MG63 (cell line): ENCODE results near the gene PAK1. TPM values are rescaled to one million over a fixed set of nuclear protein-coding genes. Genes with fewer than 3 reads are reported as not detected.

Source experiments
- DNase-seq: peaks from one replicate; pipeline ENCODE4 v3.0.0-alpha.2; 2020
- H3K27me3 ChIP-seq: fragments of 250-450 bp; sonication (Bioruptor Pico); 2 replicates; pipeline ENCODE4 v1.5.1; 2020; ENCODE audit warnings: mild to moderate bottlenecking, moderate library complexity
- H3K36me3 ChIP-seq: fragments of 250-450 bp; sonication (Bioruptor Pico); 2 replicates; pipeline ENCODE4 v1.5.1; 2020; ENCODE audit warnings: mild to moderate bottlenecking, moderate library complexity
- H3K4me3 ChIP-seq: fragments of 250-450 bp; sonication (Bioruptor Pico); 2 replicates; pipeline ENCODE4 v1.5.1; 2020; ENCODE audit warnings: mild to moderate bottlenecking, moderate library complexity
- H3K9me3 ChIP-seq: fragments of 250-450 bp; sonication (Bioruptor Pico); 2 replicates; pipeline ENCODE4 v1.5.1; 2020; ENCODE audit warnings: mild to moderate bottlenecking, moderate library complexity
- total RNA-seq: library from RNA; depleted of rRNA; stranded (reverse); fragments of >200 nt; shearing (Covaris generic); gene quantifications from 2 replicates; pipeline ENCODE4 v1.2.3, GENCODE V29; 2014; ENCODE audit warnings: low replicate concordance

The PAK1 gene
- total RNA-seq, 1 experiment from 2014 or later = 31.3 TPM

GRCh38 chr11:77374611-77375031 lies 99.3 kb downstream of the PAK1 start:
- Histone ChIP-seq H3K9me3 (no peaks in the 10 kb centered on the region), H3K27me3 (no peaks in the 10 kb centered on the region; the same call in 1 of the 2 replicates), H3K36me3 (peaks cover 25% of the 10 kb centered on the region), H3K4me3 (no peak overlapping the region)
- DNase-seq = no peak

GRCh38 chr11:77374108-77374507 lies 99.8 kb downstream of the PAK1 start:
- Histone ChIP-seq H3K27me3 (no peaks in the 10 kb centered on the region; the same call in 1 of the 2 replicates), H3K9me3 (no peaks in the 10 kb centered on the region), H3K4me3 (no peak overlapping the region), H3K36me3 (peaks cover 21% of the 10 kb centered on the region)
- no peak for DNase-seq

GRCh38 chr11:77372726-77373125 lies 101.2 kb downstream of the PAK1 start:
- Histone ChIP-seq H3K9me3 (no peaks in the 10 kb centered on the region), H3K4me3 (no peak overlapping the region), H3K27me3 (no peaks in the 10 kb centered on the region; the same call in 1 of the 2 replicates), H3K36me3 (peaks cover 20% of the 10 kb centered on the region)
- DNase-seq = no peak

GRCh38 chr11:77371646-77372045 lies 102.2 kb downstream of the PAK1 start:
- Histone ChIP-seq H3K27me3 (no peaks in the 10 kb centered on the region; the same call in 1 of the 2 replicates), H3K36me3 (peaks cover 20% of the 10 kb centered on the region), H3K4me3 (no peak overlapping the region), H3K9me3 (no peaks in the 10 kb centered on the region)
- DNase-seq = no peak

- H3K27me3 ChIP-seq = no peaks in the 10 kb centered on the region
- no peak for DNase-seq
- H3K36me3 ChIP-seq = peaks cover 15% of the 10 kb centered on the region
- peaks cover 6% of the 10 kb centered on the region for H3K9me3 ChIP-seq
- no peak overlapping the region for H3K4me3 ChIP-seq
Observed at GRCh38 chr11:77370217-77370616, 103.7 kb downstream of the PAK1 start.

GRCh38 chr11:77361184-77361583 lies 112.7 kb downstream of the PAK1 start:
- H3K27me3 ChIP-seq = no peaks in the 10 kb centered on the region
- no peaks in the 10 kb centered on the region; the same call in 1 of the 2 replicates for H3K36me3 ChIP-seq
- peaks cover 4% of the 10 kb centered on the region for H3K9me3 ChIP-seq
- no peak overlapping the region for H3K4me3 ChIP-seq
- no peak for DNase-seq

GRCh38 chr11:77359481-77359880 lies 114.4 kb downstream of the PAK1 start:
- DNase-seq = no peak
- no peak overlapping the region for H3K4me3 ChIP-seq

GRCh38 chr11:77353131-77353530 lies 120.8 kb downstream of the PAK1 start:
- Histone ChIP-seq H3K9me3 (no peaks in the 10 kb centered on the region), H3K27me3 (no peaks in the 10 kb centered on the region), H3K36me3 (no peaks in the 10 kb centered on the region; the same call in 1 of the 2 replicates), H3K4me3 (no peak overlapping the region)
- no peak for DNase-seq

More at GRCh38 chr11:77359481-77359880, 114.4 kb downstream of the PAK1 start:
- Histone ChIP-seq H3K27me3 (no peaks in the 10 kb centered on the region), H3K36me3 (no peaks in the 10 kb centered on the region; the same call in 1 of the 2 replicates), H3K9me3 (no peaks in the 10 kb centered on the region)

GRCh38 chr11:77351281-77351886 lies 122.5 kb downstream of the PAK1 start:
- Histone ChIP-seq H3K9me3 (no peaks in the 10 kb centered on the region), H3K27me3 (no peaks in the 10 kb centered on the region), H3K4me3 (no peak overlapping the region), H3K36me3 (no peaks in the 10 kb centered on the region; the same call in 1 of the 2 replicates)
- DNase-seq = no peak

- H3K27me3 ChIP-seq = no peaks in the 10 kb centered on the region
- no peaks in the 10 kb centered on the region for H3K36me3 ChIP-seq
- H3K4me3 ChIP-seq = no peak overlapping the region
- DNase-seq = no peak
- H3K9me3 ChIP-seq = no peaks in the 10 kb centered on the region
Observed at GRCh38 chr11:77347948-77348347, 125.9 kb downstream of the PAK1 start.

GRCh38 chr11:77346906-77347603 lies 126.8 kb downstream of the PAK1 start:
- Histone ChIP-seq H3K9me3 (no peaks in the 10 kb centered on the region), H3K4me3 (no peak overlapping the region), H3K27me3 (no peaks in the 10 kb centered on the region), H3K36me3 (no peaks in the 10 kb centered on the region)
- peak; percentile 34 for DNase-seq

- Histone ChIP-seq H3K4me3 (no peak overlapping the region), H3K36me3 (no peaks in the 10 kb centered on the region), H3K27me3 (no peaks in the 10 kb centered on the region), H3K9me3 (no peaks in the 10 kb centered on the region)
- DNase-seq = peak; percentile 54
Observed at GRCh38 chr11:77345621-77346020, 128.3 kb downstream of the PAK1 start.

- no peaks in the 10 kb centered on the region for H3K36me3 ChIP-seq
- H3K4me3 ChIP-seq = no peak overlapping the region
- H3K27me3 ChIP-seq = no peaks in the 10 kb centered on the region
- DNase-seq = no peak
- no peaks in the 10 kb centered on the region for H3K9me3 ChIP-seq
Observed at GRCh38 chr11:77340501-77340900, 133.4 kb downstream of the PAK1 start.

- Histone ChIP-seq H3K27me3 (no peaks in the 10 kb centered on the region), H3K36me3 (peaks cover 20% of the 10 kb centered on the region), H3K4me3 (no peak overlapping the region), H3K9me3 (0 out of 2 replicates have a peak, but pooled peaks cover 2% of the 10 kb centered on the region)
- DNase-seq = no peak
Observed at GRCh38 chr11:77332259-77332658, 141.6 kb downstream of the PAK1 start.

GRCh38 chr11:77325159-77325558 lies 148.7 kb downstream of the PAK1 start:
- no peaks in the 10 kb centered on the region for H3K27me3 ChIP-seq
- H3K9me3 ChIP-seq = 0 out of 2 replicates have a peak, but pooled peaks cover 2% of the 10 kb centered on the region
- no peaks in the 10 kb centered on the region; the same call in 1 of the 2 replicates for H3K36me3 ChIP-seq
- no peak overlapping the region for H3K4me3 ChIP-seq
- DNase-seq = no peak

- no peak for DNase-seq
- H3K27me3 ChIP-seq = no peaks in the 10 kb centered on the region
- H3K36me3 ChIP-seq = no peaks in the 10 kb centered on the region; the same call in 1 of the 2 replicates
- 0 out of 2 replicates have a peak, but pooled peaks cover 2% of the 10 kb centered on the region for H3K9me3 ChIP-seq
- no peak overlapping the region for H3K4me3 ChIP-seq
Observed at GRCh38 chr11:77324508-77324907, 149.4 kb downstream of the PAK1 start.

- no peak for DNase-seq
- H3K4me3 ChIP-seq = no peak overlapping the region
- no peaks in the 10 kb centered on the region for H3K9me3 ChIP-seq
- no peaks in the 10 kb centered on the region for H3K27me3 ChIP-seq
- no peaks in the 10 kb centered on the region; the same call in 1 of the 2 replicates for H3K36me3 ChIP-seq
Observed at GRCh38 chr11:77322926-77323590, 150.8 kb downstream of the PAK1 start.
